Activated T-cell treated with anti-CD3 and anti-CD28 coated beads, Interleukin-2, amount 50 U/mL, for 48 hours (primary cell): ENCODE results near the gene LIN28B.
"Not testable (repeated sequence)": the region's sequence is repeated elsewhere in the genome, so short reads cannot be mapped to it uniquely, and the experiment has no call there.

Experiments
- DNase-seq, 2 experiments: peaks; one replicate each; pipeline ENCODE4 v3.0.0-alpha.2; 2020

Gene LIN28B

DNA sequence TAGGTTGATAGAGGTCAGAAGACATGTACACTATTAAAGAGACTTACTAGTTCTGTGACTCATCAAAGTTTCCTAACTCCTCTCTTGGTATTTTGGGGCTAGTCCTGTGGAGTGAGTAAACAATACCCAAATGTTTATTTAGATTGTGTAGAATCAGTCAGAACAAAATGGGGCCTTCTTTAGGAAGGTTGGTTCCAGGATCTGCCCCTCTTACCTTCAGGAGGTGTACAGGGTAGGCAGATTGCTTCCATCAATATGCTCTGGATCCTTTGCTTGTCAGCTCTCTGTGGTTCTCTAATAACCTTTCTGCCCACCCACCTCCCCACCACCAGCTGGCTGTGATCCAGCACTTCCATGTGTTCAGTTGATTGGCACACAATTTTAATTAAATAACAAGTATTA lies 115.9 kb downstream of the LIN28B start:
- DNase-seq, result no peak

DNA sequence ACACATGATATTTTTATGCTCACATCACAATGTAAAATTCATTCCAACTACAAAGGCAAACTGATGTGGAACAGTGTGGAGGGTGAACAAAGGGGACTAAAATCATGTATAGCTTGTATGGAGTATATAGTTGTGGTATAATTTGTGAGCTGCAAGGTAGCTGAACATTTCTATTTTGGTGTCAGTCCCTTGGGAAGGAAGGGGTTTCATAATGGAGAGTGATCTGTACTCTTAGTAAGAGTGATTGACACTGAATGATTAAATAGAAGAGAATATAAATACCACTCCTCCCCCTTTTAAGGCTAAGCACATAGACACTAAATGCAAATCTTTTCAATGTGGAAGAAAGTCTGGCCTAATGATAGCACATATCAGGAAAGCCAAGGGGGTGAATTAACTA lies 118.3 kb downstream of the LIN28B start:
- no peak for DNase-seq

DNA sequence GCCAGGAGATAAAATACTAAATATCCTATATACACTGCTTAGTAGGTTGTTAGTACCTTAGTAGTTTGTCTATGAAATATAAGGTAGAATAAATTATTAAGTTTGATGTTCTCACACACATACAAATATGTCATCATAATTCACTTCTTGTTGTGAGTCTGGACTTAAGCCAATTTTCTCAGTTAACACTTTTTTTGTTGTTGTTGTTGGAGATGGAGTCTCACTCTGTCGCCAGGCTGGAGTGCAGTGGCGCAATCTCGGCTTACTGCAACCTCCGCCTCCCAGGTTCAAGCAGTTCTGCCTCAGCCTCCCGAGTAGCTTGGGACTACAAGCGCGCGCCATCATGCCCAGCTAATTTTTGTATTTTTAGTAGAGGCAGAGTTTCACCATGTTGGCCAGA lies 119.5 kb downstream of the LIN28B start:
- not testable (repeated sequence) for DNase-seq

DNA sequence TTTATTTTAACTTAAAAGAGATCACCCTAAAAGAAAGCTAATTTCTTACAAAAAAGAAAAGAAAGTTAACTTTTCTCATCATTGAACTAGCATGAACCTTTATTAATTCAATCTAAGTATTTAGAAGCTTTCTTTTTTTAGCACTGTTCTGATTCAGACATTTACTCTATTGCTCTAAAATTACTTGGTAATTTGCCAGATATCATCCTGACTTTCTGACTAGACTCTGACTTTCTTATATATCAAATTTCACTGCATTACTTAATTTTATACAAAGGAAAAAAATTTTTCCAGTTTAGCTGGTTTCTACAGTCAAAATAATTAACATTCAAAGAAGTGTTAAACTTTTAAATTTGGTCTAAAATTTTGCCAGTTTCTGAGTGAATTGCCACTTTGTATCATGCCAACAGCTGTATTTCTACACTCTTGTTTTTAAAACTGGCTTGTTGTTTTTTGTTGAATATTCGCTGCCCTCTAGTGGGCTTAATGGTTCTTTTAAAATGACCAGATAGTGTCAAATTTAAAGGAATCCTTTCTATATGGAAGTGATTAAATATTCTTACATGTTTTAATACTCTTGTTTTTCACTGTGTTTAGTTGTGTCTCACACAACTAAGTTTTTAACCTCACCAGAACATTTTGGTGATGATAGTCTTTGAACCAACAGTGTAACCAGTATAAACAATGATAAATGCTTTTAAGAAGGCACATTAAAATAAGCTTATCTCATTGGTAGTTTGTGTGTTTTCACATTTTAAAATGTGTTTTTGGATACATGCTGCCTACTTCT lies 120.9 kb downstream of the LIN28B start:
- DNase-seq, result no peak

DNA sequence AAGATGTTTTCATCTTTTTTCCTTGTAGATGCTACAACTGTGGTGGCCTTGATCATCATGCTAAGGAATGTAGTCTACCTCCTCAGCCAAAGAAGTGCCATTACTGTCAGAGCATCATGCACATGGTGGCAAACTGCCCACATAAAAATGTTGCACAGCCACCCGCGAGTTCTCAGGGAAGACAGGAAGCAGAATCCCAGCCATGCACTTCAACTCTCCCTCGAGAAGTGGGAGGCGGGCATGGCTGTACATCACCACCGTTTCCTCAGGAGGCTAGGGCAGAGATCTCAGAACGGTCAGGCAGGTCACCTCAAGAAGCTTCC lies 121.4 kb downstream of the LIN28B start:
- DNase-seq, result no peak

DNA sequence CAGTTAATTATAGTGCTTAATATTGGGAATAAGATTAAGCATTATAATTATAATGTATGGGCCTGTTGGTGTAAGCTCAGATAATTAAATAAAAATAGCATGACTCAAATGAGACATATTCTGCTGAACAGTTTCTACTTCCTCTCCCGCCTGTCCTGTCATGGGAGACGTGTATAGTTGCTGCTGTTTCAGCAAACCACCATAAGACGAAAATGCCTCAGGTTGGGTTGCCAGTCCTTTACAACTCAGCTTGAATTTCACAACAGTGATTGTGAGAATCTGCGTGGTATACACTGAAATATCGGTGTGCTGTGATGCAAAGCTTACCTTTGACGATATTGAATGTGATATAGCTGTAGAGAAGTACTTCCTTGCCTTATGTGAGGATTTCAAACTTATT lies 123.4 kb downstream of the LIN28B start:
- no peak for DNase-seq

DNA sequence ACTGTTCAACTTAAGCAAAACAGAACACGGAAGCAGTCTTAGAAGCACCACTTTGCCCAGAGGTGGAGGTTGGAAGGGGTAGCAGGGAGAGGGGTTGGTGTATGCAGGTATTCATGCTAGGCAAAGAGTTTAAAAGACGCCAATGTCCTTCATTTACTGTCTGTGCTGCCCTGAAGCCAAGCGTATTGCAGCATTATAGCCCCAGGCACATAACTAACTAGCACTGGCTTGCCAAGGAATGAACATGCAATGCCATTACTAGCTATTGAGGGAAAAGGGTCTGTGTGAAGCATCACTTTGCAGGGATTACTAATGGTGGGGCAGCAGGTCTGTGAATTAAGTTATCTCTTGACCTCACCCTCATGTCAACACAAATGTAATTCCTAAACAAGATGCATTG lies 124.8 kb downstream of the LIN28B start:
- DNase-seq, result not testable (repeated sequence)

DNA sequence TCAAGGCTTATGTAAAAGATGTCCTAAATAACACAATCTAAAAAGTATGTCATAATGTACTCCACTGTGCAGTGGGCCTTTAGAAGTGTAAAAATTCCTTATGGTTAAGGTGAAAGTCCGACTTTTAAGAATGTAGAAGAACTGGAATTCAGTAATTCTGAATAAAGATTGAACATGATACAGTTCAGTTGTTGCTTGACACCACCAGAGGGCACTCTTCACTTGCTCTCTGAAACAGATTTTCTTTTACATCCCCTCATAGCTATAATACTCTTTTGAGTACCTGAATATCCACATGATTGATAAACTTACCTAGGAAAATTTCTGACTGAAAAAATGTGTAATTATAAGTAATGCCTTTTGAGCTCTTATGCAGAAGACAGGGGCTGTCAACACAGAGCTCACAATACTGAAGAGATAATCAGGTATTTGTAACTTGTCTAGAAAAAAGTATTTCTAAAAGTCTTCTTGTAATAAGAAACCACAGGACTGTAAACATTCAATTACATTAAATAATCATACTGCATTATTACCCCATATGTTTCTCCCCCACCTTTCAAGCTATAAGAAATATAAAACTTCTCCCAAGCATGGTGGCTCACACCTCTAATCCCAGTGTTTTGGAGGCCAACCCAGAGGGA lies 130.8 kb downstream of the LIN28B start:
- no peak for DNase-seq

DNA sequence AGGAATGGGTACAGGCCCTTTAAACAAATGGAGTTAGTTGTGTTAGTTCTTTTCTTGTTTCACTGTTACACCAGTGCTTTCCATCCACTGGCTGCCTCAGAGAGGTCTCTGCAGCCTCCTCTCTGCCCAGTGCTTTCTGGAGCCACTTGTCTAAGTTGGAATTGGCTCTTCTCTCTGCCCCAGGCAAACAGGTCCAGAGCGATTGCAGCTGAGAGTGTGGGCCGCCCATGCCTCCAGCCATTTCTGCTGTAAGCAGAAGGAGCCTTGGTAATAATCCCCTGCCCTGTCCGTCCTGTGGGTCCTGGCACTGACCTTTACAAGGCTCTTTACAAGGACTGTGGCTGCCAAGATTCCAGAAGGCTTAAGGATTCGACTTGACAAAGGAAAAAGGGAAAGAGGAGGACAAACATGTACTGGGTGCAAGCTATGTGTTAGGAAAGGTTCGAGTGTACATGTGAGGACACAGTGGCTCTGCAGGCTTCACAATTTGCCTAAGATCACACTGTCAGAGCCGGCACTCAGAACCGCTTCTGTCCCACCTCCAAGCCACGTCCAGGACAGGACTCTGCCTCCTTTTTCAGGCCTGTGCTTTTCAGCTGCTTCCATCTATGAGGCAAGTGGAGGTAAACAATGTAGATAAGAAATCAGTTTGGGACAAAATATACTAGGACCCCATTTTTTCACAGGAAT lies 134.4 kb downstream of the LIN28B start:
- DNase-seq, result no peak

DNA sequence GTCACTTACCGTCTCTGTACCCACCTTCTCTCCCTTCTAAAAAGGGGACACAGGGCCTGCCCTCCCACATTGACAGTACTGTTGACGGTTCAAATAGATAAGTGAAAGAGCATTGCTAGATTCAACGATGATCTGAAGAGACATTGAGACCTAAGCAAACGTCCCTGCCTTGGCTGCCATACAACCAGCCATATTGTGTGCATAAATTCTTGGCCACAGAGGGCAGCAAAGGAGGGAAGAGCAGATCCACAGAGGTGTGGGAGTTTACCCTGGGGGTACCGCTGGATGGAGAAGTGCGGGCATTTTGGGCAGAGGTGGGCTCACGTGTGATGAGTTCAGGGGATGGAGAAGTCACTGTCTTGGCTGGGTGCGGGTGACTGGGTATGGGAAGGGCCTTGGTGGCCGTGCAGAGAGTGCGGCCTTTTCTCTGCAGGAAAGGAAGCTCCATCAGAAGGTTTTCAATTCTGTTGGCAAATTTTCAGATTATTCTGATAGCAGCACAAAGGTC lies 137.3 kb downstream of the LIN28B start:
- no peak for DNase-seq

DNA sequence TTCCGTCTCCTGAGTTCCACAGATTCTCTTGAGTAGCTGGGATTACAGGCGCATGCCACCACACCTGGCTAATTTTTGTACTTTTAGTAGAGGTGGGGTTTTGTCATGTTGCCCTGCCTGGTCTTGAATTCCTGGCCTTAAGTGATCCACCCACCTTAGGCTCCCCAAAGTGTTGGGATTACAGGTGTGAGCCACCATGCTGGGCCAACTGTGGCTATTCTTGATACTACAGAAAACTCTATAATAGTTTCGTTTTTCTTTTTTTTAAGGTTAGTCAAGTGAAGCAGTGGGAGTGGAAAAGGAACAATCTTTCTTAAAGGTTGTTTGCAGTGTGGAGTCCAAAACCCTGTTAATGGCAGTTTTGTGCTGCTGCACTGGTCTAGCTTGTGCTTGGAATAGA lies 138.2 kb downstream of the LIN28B start:
- DNase-seq, result no peak

DNA sequence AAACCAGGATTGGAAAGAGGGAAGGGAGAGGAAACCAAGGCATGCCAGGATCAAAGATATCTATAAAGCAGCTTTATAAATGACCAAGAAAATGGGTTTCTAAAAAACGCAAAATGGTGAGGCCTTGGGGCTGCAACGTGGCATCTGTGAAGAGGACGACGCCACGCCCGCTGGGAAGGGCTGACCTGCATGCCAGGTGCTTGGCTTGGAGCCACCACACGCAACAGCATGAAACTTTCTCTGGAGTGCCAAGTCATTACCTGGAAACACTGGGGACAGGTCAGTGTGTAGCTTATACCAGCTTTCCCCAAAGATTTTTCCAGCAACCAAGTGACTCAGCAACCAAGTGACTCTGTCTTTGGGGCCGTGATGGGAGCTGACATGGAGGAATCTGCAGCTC lies 140.4 kb downstream of the LIN28B start:
- no peak for DNase-seq

DNA sequence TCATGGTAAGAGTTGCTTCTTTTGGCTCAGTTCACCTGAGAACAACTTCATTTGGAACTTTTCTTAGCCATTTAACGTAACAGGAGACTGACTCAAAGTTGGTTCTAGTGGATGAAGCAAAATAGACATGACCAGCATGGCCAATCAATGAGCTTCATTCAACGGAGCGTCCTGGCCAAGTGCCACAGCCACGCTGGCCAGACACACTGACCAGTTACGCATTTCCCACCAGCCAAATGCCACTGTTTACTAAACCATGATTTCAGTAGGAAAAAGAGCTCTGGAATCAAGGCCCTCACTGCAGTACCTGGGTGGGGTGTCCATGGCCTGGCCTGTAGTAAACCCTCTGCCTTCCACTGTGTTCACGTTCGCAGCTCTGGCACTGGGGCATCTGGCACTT lies 142.5 kb downstream of the LIN28B start:
- no peak for DNase-seq

DNA sequence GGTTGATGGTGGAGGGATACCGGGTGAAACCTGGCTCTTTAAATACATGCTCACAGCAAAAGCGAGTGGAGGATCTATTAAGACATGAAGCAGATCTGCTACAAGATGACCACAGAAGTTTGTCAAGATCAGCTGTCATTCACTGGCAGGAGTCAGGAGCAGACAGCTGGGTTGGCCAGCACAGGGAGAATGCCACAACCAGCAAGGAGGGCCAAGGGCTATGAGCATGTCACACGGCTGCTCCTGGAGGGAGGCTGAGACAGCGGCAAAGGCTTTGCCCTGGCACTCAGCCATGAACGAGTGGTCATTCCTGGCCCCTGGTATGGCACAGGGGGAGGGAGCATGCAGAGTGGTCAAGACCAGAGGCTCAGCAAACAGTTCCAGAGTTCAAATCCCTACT lies 145.3 kb downstream of the LIN28B start:
- DNase-seq, result no peak

DNA sequence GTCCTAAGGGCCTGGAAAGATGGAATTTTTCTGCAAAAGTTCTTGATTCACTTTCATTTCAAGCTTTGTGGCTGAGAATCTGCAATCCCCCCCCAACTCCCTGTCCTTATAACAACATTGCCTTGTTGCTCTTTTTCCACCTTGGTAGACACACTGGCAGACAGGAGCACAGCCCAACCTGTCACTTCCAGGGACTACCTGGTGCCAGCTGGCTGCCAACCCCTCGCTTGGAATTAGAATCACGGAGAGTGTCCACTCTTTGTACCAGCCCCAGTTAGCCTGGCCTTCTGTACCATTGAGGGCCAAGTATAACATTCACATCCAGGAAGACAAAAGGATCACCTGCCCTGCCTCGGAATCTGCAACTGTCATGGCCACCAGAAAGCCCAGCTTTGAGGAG lies 148.2 kb downstream of the LIN28B start:
- DNase-seq, result no peak

DNA sequence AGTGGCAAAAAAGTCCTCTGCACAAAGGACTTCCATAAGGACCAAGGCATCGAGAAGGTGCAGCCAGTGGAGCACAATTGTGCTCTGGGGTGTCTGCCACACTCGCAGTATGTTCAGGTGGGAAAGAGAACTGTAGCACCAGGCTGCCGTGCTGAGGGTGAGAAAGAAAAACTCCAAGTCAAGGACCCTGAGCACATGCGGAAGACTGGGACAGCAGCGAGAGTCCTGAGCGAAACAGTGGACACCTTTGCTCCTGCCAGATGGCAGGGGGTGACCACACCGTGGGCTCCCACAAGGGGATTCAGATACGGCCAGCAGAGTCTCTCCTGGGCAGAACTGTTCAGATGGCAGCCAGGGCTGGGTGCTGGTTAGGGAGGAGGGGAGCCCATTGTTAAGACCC lies 149.4 kb downstream of the LIN28B start:
- no peak for DNase-seq

DNA sequence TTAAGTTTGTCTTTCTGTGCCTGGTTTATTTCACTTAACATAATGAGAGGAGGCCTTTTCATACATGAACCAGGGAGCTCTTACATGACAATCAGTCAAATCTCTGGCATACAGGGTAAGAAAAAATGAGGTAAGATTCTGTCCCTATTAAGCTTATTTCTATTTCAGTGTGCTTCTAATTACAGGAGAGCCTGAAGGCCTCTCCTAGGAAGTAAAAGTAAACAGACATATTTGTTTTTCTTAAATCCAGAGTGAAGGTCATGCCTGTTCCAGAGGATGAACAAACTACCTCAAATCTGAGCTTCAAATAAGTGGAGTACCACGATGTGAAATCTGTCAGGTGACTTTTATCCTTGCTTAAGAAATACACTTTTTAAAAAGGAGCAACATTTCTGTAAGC lies 150.3 kb downstream of the LIN28B start:
- DNase-seq, result no peak

DNA sequence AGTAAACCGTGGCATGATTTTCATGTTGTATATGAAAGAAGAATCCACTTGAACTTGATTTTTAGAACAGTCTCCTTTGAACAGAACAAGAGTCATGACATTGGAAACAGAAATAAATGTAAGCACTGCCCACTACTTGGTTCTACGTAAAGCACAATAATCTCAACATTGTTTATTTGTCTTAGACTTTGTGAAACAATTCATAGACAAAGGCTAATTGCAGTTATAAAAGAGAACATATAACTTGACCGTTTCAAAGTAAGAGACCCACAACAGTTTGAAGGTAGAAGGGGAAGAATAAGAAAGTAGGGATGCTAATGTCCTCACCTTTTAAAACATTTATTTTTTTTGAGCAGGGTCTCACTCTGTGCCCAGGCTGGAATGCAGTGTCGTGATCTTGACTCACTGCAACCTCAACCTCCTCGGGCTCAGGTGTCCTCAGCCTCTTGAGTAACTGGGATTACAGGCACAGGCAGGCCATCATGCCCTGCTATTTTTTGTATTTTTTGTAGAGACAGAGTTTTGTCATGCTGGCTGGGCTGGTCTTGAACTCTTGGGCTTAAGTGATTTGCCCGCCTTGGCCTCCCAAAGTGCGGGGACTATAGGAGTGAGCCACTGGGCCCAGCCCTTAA lies 151.8 kb downstream of the LIN28B start:
- DNase-seq, result no peak

DNA sequence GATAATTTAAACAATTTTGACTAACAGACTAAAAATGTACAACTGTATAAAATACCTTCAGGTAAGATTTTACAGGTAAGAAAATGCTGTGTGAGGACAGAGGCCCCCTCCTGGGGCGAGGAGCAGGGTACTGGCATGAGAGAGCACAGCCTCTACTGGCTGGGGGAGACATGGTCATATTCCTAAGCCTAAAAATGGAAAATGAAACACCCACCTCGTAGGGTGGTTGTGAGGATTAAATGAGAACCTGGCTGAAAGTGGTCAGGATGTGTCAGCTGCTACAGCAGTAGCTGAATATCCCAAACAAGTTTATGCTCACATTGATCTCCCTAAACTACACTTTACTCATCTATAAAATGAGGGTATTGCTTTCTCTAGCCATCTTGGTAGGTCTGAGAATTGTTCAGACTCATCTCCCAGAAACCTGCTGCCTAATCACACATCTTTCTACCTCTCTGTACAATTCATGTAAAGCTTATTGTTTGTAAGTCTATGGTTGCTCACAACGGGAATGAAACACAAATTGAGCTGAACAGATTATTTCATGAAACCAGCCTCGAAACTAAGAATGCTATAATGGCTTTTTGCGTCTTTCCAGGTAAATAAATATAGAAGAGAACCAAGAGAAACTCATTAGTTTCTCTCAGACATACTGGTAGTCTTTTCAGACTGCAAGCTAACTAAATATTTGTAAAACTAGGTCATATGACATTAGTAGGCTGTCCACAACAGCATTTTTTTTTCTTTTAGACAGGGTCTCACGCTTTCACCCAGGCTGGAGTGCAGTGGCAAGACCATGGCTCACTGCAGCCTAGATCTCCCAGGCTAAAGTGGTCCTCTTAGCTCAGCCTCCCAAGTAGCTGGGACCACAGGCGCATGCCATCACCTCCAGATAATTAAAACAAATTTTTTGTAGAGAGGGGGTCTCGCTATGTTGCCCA lies 153.3 kb downstream of the LIN28B start:
- no peak for DNase-seq

DNA sequence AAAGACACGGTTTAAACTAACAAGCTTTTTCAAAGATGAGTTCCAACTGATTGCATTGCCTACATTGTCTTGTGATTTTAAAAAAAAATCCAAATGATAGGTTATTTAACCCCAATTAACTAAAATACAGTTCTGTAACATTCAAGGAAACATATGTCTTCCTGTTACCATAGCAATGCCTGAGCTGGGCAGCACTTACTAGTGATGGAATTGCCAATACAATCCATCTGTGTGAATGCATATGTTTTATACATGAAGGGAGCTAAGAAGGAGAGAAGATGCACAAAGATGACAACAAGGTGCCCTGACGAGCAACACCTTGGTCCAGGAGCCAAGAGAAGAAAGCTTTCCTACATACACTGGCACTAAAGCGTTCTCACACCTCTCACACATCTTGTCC lies 154.2 kb downstream of the LIN28B start:
- no peak for DNase-seq

DNA sequence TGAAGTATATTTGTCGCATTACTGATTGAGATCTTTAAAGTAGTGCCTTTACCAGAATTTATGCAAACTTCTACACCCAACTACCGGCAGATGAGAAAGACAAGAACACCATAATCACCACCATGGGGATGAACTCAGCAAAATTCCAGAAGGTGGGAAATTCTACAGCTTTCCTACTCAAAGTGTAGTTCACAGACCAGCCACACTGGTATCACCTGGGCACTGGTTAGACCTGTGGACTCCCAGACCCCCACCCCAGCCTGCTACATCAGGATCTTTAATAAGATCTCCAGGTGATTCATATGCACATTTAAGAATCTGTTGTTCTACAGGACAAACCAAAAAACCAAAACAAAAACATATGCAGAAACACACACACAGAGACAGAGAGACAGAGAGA lies 155.0 kb downstream of the LIN28B start:
- no peak for DNase-seq

DNA sequence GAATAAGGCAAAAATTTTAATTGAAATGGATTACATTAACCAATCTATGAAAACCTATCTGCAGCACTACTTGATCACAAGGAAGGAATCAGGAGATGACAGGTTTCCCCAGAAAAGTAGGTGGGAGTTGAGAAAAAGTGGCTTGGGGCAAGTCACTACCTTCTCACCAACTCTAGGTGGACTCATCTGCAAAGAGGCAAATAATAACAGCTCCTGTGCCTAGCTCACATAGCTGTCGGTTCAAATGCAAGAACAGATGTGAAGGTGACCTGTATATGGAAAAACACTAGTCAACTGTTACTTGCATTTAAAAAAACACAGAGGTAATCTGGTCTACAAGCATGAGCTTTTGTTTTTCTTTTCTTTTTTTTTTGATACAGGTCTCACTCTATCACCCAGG lies 155.7 kb downstream of the LIN28B start:
- no peak for DNase-seq

DNA sequence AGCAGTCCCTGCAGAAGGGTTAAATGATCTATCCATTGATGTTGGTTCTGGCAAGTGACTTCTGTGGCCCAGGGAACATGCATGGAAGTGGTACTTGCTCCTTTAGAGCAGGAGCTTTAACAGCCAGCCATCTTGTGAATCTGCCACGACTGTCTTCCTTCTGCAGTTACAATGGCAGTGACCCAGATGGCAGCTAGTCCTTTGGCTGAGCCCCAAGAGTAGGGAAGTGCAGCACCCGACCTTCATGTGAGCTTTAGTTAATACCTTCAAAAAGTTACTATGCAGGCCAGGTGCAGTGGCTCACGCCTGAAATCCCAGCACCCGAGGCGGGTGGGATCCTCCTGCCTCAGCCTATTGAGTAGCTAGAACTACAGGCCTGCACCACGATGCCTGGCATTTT lies 156.5 kb downstream of the LIN28B start:
- DNase-seq, result no peak
